ENCODE results near the gene PPP1R12C. TPM values are rescaled to one million over a fixed set of nuclear protein-coding genes. Genes with fewer than 3 reads are reported as not detected.
"Not testable (repeated sequence)": the region's sequence is repeated elsewhere in the genome, so short reads cannot be mapped to it uniquely, and the experiment has no call there.

PPP1R12C gene
- total and polyA plus RNA-seq, 2 donors, result 42.9 to 194 TPM

GRCh38 chr19:55065516-55065915 is 51.9 kb downstream of the PPP1R12C start:
- not testable (repeated sequence) for H3K4me3 ChIP-seq (ENCODE audit: low read length in 2 of 2); H3K9me3 ChIP-seq (ENCODE audit: control insufficient read depth in 2 of 2, insufficient read depth in 1 of 2, low read length in 1 of 2); H3K27ac ChIP-seq (ENCODE audit: low read depth in 1 of 2, low read length in 1 of 2); DNase-seq (ENCODE audit: low read depth in 6 of 9, low spot score in 9 of 9); H3K36me3 ChIP-seq (ENCODE audit: control insufficient read depth in 2 of 2, insufficient read depth in 2 of 2, low read length in 1 of 2)
- peaks cover 5 to 11% of the 10 kb centered on the region in 2 donors for H3K4me1 ChIP-seq (ENCODE audit: control insufficient read depth in 2 of 2, insufficient read depth in 2 of 2, low read length in 2 of 2)
- H3K27me3 ChIP-seq (ENCODE audit: control insufficient read depth in 2 of 2, insufficient read depth in 1 of 2, low read length in 1 of 2), result peaks cover 9 to 47% of the 10 kb centered on the region in 2 donors
- 90% methylated on average over 9 of the region's 9 CpGs for WGBS

GRCh38 chr19:55063492-55063843 is 54.0 kb downstream of the PPP1R12C start:
- Histone ChIP-seq H3K9me3 (ENCODE audit: control insufficient read depth in 2 of 2, insufficient read depth in 1 of 2, low read length in 1 of 2) (peaks cover 0 to 2% of the 10 kb centered on the region in 2 donors), H3K27me3 (ENCODE audit: control insufficient read depth in 2 of 2, insufficient read depth in 1 of 2, low read length in 1 of 2) (peaks cover 0 to 30% of the 10 kb centered on the region in 2 donors), H3K4me1 (ENCODE audit: control insufficient read depth in 2 of 2, insufficient read depth in 2 of 2, low read length in 2 of 2) (peaks cover 5% of the 10 kb centered on the region in 2 donors), H3K27ac (ENCODE audit: low read depth in 1 of 2, low read length in 1 of 2) (no peak overlapping the region), H3K4me3 (ENCODE audit: low read length in 2 of 2) (peak overlapping the region in 1 of 2 donors; percentile 57), H3K36me3 (ENCODE audit: control insufficient read depth in 2 of 2, insufficient read depth in 2 of 2, low read length in 1 of 2) (peaks cover 0 to 7% of the 10 kb centered on the region in 2 donors)
- DNase-seq (ENCODE audit: low read depth in 6 of 9, low spot score in 9 of 9), result no peak
- WGBS, result 89% methylated on average over 3 of the region's 3 CpGs

GRCh38 chr19:55062735-55063491 is 54.5 kb downstream of the PPP1R12C start, which contains the start of gene RDH13:
TSS of gene RDH13 (minus strand) at chr19:55063148. CDS start at chr19:55063032, 116 bp downstream.
- Histone ChIP-seq H3K27me3 (ENCODE audit: control insufficient read depth in 2 of 2, insufficient read depth in 1 of 2, low read length in 1 of 2) (peaks cover 0 to 25% of the 10 kb centered on the region in 2 donors), H3K9me3 (ENCODE audit: control insufficient read depth in 2 of 2, insufficient read depth in 1 of 2, low read length in 1 of 2) (peaks cover 0 to 2% of the 10 kb centered on the region in 2 donors), H3K4me1 (ENCODE audit: control insufficient read depth in 2 of 2, insufficient read depth in 2 of 2, low read length in 2 of 2) (peaks cover 5% of the 10 kb centered on the region in 2 donors), H3K27ac (ENCODE audit: low read depth in 1 of 2, low read length in 1 of 2) (no peak within 1 kb of the TSS), H3K4me3 (ENCODE audit: low read length in 2 of 2) (peak within 1 kb of the TSS; percentile 48 to 57), H3K36me3 (ENCODE audit: control insufficient read depth in 2 of 2, insufficient read depth in 2 of 2, low read length in 1 of 2) (peaks cover 0 to 7% of the 10 kb centered on the region in 2 donors)
- peak; percentile 69 to 94 (median 83) for DNase-seq (ENCODE audit: low read depth in 6 of 9, low spot score in 9 of 9)
- WGBS, result 3% methylated on average over 70 of the region's 70 CpGs

- DNase-seq (ENCODE audit: low read depth in 6 of 9, low spot score in 9 of 9); H3K27me3 ChIP-seq (ENCODE audit: control insufficient read depth in 2 of 2, insufficient read depth in 1 of 2, low read length in 1 of 2); H3K9me3 ChIP-seq (ENCODE audit: control insufficient read depth in 2 of 2, insufficient read depth in 1 of 2, low read length in 1 of 2); H3K4me3 ChIP-seq (ENCODE audit: low read length in 2 of 2); H3K4me1 ChIP-seq (ENCODE audit: control insufficient read depth in 2 of 2, insufficient read depth in 2 of 2, low read length in 2 of 2); H3K27ac ChIP-seq (ENCODE audit: low read depth in 1 of 2, low read length in 1 of 2): not testable (repeated sequence)
- 96% methylated on average over 9 of the region's 9 CpGs for WGBS
- peaks cover 12 to 22% of the 10 kb centered on the region in 2 donors for H3K36me3 ChIP-seq (ENCODE audit: control insufficient read depth in 2 of 2, insufficient read depth in 2 of 2, low read length in 1 of 2)
Observed at GRCh38 chr19:55060287-55060686, 57.1 kb downstream of the PPP1R12C start.

GRCh38 chr19:55058781-55059610 is 58.4 kb downstream of the PPP1R12C start:
- 96% methylated on average over 23 of the region's 23 CpGs for WGBS
- peaks cover 5% of the 10 kb centered on the region in 2 donors for H3K4me1 ChIP-seq (ENCODE audit: control insufficient read depth in 2 of 2, insufficient read depth in 2 of 2, low read length in 2 of 2)
- peaks cover 13 to 22% of the 10 kb centered on the region in 2 donors for H3K36me3 ChIP-seq (ENCODE audit: control insufficient read depth in 2 of 2, insufficient read depth in 2 of 2, low read length in 1 of 2)
- no peak for DNase-seq (ENCODE audit: low read depth in 6 of 9, low spot score in 9 of 9)
- no peak overlapping the region for H3K27ac ChIP-seq (ENCODE audit: low read depth in 1 of 2, low read length in 1 of 2)
- H3K9me3 ChIP-seq (ENCODE audit: control insufficient read depth in 2 of 2, insufficient read depth in 1 of 2, low read length in 1 of 2), result peaks cover 0 to 2% of the 10 kb centered on the region in 2 donors
- H3K27me3 ChIP-seq (ENCODE audit: control insufficient read depth in 2 of 2, insufficient read depth in 1 of 2, low read length in 1 of 2), result peaks cover 0 to 4% of the 10 kb centered on the region in 2 donors
- no peak overlapping the region for H3K4me3 ChIP-seq (ENCODE audit: low read length in 2 of 2)

- Histone ChIP-seq H3K27ac (ENCODE audit: low read depth in 1 of 2, low read length in 1 of 2) (no peak overlapping the region), H3K36me3 (ENCODE audit: control insufficient read depth in 2 of 2, insufficient read depth in 2 of 2, low read length in 1 of 2) (peaks cover 19 to 22% of the 10 kb centered on the region in 2 donors), H3K4me1 (ENCODE audit: control insufficient read depth in 2 of 2, insufficient read depth in 2 of 2, low read length in 2 of 2) (no peaks in the 10 kb centered on the region), H3K27me3 (ENCODE audit: control insufficient read depth in 2 of 2, insufficient read depth in 1 of 2, low read length in 1 of 2) (no peaks in the 10 kb centered on the region), H3K9me3 (ENCODE audit: control insufficient read depth in 2 of 2, insufficient read depth in 1 of 2, low read length in 1 of 2) (no peaks in the 10 kb centered on the region), H3K4me3 (ENCODE audit: low read length in 2 of 2) (no peak overlapping the region)
- WGBS, result 97% methylated on average over 9 of the region's 9 CpGs
- DNase-seq (ENCODE audit: low read depth in 6 of 9, low spot score in 9 of 9), result no peak
Observed at GRCh38 chr19:55056827-55057226, 60.6 kb downstream of the PPP1R12C start.

GRCh38 chr19:55053735-55054134 is 63.7 kb downstream of the PPP1R12C start:
- 84% methylated on average over 7 of the region's 7 CpGs for WGBS
- H3K4me3 ChIP-seq (ENCODE audit: low read length in 2 of 2), result no peak overlapping the region
- no peak for DNase-seq (ENCODE audit: low read depth in 6 of 9, low spot score in 9 of 9)
- H3K9me3 ChIP-seq (ENCODE audit: control insufficient read depth in 2 of 2, insufficient read depth in 1 of 2, low read length in 1 of 2), result no peaks in the 10 kb centered on the region
- no peaks in the 10 kb centered on the region for H3K4me1 ChIP-seq (ENCODE audit: control insufficient read depth in 2 of 2, insufficient read depth in 2 of 2, low read length in 2 of 2)
- no peaks in the 10 kb centered on the region for H3K27me3 ChIP-seq (ENCODE audit: control insufficient read depth in 2 of 2, insufficient read depth in 1 of 2, low read length in 1 of 2)
- H3K27ac ChIP-seq (ENCODE audit: low read depth in 1 of 2, low read length in 1 of 2), result no peak overlapping the region
- peaks cover 16 to 21% of the 10 kb centered on the region in 2 donors for H3K36me3 ChIP-seq (ENCODE audit: control insufficient read depth in 2 of 2, insufficient read depth in 2 of 2, low read length in 1 of 2)

GRCh38 chr19:55050749-55051532 is 66.5 kb downstream of the PPP1R12C start:
- Histone ChIP-seq H3K27me3 (ENCODE audit: control insufficient read depth in 2 of 2, insufficient read depth in 1 of 2, low read length in 1 of 2) (no peaks in the 10 kb centered on the region), H3K27ac (ENCODE audit: low read depth in 1 of 2, low read length in 1 of 2) (no peak overlapping the region), H3K9me3 (ENCODE audit: control insufficient read depth in 2 of 2, insufficient read depth in 1 of 2, low read length in 1 of 2) (no peaks in the 10 kb centered on the region), H3K4me3 (ENCODE audit: low read length in 2 of 2) (no peak overlapping the region), H3K36me3 (ENCODE audit: control insufficient read depth in 2 of 2, insufficient read depth in 2 of 2, low read length in 1 of 2) (peaks cover 21% of the 10 kb centered on the region in 2 donors), H3K4me1 (ENCODE audit: control insufficient read depth in 2 of 2, insufficient read depth in 2 of 2, low read length in 2 of 2) (no peaks in the 10 kb centered on the region)
- 98% methylated on average over 25 of the region's 25 CpGs for WGBS
- DNase-seq (ENCODE audit: low read depth in 6 of 9, low spot score in 9 of 9), result no peak
